HG03565 (cell line): ENCODE results near the gene ZNF304.
"Not testable (repeated sequence)": the region's sequence is repeated elsewhere in the genome, so short reads cannot be mapped to it uniquely, and the experiment has no call there.

ENCODE experiments used
- ATAC-seq: cut with Tn5 transposase; IDR thresholded peaks from one replicate; pipeline ENCODE4 v1.9.1; 2021; ENCODE audit warnings: mild to moderate bottlenecking, moderate library complexity; ENCODE audit not compliant: unreplicated experiment

Gene ZNF304

DNA sequence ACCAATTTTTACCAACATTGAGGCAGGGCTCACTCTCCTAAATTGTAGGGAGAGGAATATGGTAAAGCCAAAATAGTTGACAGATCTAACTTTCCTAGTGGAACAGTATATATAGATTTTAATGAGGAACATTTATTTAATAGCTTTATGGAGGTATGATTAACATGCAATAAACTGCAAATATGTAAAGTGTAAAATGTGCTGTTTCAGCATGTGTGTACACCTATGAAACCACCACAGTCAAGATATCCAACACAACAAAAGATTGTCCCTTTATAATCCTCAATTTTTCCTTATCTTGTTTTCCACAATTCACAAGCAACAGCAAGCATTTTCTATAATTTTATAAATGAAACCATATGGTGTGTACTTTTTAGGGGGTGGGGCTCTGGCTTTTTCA is 8.2 kb downstream of the ZNF304 start:
- no peak for ATAC-seq

DNA sequence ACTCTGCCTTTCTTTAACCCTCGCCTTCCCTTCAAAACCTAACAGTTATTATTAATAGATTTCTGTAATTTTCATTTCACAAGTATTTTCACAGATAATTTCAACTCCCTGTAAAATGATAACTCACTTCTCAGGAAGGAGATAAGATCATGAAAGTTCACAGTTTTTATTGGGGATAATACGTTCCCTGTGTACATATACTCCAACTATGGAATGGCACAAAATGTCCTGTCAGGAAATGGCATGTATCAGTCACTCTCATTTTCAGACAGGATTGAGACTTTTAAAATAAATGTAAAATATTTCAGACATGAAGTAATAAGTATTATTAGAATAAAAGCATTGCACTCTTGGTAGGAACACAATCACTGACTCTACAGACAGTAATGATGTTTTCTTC is 11.3 kb downstream of the ZNF304 start:
- no peak for ATAC-seq

DNA sequence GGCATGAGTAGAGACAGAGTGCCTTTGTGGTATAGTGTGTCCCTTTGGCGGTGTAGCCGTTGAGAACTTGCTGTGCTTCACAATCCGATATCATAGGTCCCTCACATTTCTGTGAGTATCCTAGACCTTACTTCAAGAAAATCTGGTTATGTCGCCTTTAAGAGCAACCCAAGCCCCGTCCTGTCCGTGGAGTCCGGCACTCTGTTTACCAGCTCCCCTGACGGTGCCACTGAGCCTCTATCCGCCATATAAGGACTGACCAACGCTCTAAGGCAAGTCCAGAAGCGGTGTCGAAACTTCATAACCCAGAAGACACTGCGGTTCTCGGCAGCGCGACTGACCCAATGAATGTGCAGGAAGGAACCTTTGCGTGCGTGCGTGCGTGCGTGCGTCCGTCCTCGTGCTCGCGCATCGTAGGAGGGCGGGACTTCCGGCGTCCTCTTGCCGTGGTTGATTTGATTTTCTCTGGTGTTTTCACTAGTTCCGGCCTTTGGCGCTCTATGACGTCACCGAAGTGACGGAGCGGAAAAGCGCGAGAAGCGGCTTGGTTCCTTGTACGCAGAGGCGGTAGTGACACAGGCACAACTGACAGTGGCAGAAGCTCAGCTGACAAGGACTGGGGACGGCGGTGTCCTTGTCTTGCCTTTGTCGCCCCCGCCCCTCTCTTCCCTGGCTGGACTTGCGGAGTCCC is 12.1 kb downstream of the ZNF304 start, which contains the start of the genes TRAPPC2B and ZNF547:
Gene TRAPPC2B (plus strand): TSS at position 555 of the 691 bp plus-strand sequence. CDS start 1,283 bp downstream, outside the sequence.
Gene ZNF547 (plus strand): TSS at position 555 of the 691 bp plus-strand sequence. CDS start 5,005 bp downstream, outside the sequence.
- ATAC-seq: peak; percentile 88

DNA sequence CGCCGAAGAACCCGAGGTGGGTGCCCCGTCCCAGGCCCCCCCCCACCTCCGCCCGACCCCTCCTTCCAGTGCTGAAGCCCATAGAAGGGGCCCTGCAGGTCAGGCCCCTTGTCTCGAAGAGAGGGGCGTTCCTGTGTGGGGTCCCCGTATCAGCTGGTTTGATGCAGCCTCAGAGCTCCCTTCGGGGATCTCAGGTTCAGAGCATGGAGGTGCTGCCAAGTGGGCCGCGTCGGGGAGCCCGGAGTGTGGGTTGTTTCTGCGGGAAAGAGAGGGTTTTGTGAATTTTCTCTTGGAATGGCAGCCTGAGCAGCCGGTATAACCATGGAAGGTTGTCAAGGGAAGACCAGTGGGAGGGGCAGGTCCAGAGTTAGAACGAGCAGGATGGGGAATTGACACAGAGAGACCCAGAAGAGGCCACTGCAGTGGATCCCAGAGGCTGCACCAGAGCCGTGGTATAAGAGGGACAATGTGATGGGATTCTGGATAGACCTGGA is 12.7 kb downstream of the ZNF304 start:
- no peak for ATAC-seq

DNA sequence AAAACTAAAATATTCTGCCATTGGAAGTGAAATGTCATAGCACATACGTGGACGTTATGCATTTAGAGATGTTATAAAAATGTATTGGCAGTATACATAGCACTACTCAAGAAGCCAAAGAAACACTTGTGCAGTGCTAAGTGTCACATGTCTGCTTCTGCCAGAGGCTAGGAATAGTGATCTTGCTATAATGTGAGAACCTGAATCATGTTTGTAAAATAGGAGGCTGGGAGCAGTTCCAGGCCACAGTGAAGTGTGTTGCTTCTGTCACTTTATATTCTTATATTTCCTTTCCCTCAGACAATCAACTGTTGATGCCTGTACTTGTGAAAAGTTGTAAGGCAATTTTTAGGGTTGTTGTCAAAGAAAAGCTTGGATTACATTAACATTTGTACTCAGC is 15.7 kb downstream of the ZNF304 start:
- no peak for ATAC-seq

DNA sequence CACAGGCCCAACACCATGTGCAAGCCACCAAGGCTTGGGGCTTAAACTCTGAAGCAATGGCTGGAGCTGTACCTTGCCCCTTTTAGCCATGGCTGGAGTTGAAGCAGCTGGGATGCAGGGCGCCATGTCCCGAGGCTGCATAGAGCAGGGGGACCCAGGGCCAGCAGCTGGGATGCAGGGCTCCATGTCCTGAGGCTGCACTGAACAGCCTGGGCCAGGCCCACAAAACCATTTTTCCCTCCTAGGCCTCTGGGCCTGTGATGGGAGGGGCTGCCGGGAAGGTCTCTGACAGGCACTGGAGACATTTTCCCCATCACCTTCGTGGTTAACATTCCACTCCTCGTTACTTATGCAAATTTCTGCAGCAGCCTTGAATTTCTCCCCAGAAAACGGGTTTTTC is 23.1 kb downstream of the ZNF304 start:
- ATAC-seq: no peak

DNA sequence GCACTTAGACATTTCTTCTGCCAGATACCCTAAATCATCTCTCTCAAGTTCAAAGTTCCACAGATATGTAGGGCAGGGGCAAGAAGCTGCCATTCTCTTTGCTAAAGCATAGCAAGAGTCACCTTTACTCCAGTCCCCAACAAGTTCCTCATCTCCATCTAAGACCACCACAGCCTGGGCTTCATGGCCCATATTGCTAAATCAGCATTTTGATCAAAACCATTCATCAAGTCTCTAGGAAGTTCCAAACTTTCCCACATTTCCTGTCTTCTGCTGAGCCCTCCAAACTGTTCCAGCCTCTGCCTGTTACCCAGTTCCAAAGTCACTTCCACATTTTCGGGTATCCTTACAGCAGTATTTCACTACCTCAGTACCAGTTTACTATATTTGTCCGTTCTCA is 23.6 kb downstream of the ZNF304 start:
- not testable (repeated sequence) for ATAC-seq

DNA sequence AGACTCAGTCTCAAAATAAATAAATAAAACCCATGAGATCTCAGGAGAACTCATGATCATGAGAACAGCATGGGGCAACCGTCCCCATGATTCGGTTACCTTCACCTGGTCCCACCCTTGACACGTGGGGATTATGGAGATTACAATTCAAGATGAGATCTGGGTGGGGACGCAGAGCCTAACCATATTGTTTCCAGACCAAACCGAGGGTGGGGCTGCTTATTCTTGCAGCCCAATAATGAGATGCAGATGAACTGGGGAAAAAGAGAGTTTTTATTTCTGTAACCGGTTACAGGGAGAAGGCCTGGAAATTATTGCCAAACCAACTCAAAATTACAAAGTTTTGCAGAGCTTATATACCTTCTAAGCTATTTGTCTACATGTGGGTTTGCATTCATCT is 25.1 kb downstream of the ZNF304 start:
- no peak for ATAC-seq

DNA sequence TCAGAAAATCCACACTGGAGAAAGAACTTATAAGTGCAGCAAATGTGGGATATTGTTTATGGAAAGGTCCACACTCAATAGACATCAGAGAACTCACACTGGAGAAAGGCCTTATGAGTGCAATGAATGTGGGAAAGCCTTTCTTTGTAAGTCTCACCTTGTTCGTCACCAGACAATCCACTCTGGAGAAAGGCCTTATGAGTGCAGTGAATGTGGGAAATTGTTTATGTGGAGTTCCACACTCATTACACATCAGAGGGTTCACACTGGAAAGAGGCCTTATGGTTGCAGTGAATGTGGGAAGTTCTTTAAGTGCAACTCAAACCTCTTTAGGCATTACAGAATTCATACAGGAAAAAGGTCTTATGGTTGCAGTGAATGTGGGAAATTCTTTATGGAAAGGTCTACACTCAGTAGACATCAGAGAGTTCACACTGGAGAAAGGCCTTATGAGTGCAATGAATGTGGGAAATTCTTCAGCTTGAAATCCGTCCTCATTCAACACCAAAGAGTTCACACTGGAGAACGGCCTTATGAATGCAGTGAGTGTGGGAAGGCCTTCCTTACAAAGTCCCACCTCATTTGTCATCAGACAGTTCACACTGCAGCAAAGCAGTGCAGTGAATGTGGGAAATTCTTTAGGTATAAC is 26.6 kb downstream of the ZNF304 start:
- no peak for ATAC-seq

DNA sequence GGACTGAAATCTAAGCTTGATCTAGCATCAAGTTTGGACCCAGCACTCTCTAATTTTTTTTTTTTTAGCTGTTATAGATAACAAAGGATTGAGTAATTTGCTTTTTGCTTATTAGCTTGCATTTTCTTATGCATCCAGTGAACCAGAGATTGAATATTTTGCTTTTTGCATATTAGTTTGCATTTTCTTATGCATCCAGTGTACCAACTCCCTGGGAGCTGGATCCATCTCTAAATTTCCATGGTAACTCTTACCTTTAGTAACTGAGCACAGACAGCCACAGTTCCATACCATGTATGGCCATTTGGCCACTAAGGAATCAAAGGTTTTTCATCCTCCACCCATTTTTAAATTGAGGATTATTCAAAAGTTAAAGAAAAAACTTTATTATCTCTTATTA is 29.9 kb downstream of the ZNF304 start:
- ATAC-seq: no peak

DNA sequence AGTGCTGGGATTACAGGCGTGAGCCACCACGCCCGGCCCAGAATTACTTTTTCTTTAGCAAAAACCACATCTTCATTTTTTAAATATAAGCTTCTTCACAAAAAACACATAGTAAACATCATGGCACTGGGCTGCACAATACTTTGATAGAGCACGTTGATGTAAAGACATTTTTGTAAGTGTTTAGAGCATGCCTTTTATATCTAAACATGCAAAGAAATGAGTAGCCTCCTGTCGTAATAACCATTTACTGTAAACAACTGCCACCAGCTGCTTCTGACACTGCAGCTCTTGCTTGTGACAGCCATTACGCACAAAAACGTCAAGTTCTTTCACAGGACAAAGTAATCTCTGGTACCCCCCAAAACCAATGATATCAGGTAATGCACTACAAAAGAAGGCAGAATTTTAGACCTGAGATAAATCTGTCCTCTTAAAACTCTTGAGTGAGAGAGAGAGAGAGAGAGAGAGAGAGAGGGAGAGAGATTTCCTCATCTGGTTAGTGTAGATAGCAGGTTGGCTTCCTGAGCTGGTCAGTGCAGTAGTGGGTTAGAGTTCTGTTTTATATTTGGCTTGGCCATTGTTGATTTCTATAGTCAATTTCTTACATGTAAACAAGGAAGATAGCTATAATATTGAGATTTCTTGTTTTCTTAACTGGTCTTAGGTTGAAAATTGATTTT is 31.9 kb downstream of the ZNF304 start:
- ATAC-seq: no peak

DNA sequence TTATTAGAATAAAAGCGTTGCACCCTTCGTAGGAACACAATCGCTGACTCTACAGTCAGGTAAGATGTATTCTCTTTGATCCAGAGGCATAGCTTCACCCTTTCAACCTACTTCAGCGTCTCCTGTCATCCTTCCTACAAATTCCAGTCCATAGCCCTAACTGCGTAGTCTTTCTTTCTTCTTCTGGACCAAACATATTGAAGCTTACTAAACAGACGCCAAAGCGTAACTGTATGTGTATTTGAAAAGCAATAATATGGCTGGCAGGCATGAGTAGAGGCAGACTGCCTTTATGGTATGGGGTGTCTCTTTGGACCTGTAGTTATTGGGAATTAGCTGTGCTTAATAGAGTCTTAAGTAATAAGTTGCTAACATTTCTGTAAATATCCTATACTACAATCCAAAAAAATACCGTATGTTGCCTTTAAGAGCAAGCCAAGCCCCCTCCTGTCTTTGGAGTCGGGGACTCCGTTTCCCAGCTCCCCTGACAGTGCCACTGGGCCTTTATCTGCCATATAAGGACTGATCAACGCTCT is 38.2 kb downstream of the ZNF304 start:
- ATAC-seq: no peak

DNA sequence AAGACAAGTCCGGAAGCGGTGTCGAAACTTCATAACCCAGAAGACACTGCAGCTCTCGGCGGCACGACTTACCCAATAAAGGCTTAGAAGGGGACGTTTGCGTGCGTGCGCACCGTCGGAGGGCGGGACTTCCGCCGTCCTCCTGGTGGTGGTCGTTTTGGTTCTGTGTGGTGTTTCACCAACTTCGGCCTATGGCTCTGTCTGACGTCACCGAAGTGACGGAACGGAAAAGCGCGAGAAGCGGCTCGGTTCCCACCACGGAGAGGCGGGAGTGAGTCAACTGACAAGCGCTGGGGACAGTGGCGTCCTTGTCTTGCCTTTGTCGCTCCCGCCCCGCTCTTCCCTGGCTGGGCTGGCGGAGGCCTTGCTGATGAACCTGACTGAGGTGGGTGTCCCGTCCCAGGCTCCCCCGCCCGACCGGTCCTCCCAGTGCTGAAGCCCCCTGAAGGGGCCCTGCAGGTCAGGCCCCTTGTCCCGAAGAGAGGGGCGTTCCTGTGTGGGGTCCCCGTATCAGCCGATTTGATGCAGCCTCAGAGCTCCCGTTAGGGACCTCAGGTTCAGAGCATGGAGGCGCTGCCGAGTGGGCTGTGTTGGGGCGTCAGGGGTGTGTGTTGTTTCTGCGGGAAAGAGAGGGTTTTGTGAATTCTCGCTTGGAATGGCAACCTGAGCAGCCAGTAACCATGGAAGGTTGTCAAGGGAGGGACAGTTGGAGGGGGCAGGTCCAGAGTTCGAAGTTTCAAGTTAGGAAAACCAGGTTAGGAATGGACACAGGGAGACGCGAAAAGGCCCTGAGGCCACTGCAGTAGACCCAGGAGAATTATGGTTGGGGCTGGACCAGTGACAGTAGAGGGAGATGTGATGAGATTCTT is 38.9 kb downstream of the ZNF304 start, which contains the start of gene ZNF548:
Gene ZNF548 (plus strand): TSS at position 125 of the 869 bp plus-strand sequence. CDS start 246 bp downstream, at position 371.
- ATAC-seq: peak; percentile 93

DNA sequence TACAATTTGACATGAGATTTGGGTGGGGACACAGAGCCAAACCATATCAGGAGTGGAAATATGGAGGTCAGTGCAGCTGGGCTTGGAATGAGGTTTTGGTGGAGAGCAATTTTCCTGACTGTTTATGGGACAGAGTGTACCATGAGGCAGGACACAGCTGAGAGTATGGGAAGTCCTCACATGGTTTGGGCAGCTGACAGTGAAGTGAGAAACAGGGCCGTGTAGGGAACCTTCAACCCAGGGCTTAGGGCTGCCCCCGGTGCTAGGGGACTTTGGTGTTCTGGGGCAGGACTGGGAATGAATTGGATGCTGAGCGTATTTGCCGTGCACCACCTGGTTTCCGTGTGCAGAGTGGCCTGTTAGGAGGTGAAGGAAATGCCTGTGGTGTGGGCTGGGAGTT is 44.6 kb downstream of the ZNF304 start:
- no peak for ATAC-seq

DNA sequence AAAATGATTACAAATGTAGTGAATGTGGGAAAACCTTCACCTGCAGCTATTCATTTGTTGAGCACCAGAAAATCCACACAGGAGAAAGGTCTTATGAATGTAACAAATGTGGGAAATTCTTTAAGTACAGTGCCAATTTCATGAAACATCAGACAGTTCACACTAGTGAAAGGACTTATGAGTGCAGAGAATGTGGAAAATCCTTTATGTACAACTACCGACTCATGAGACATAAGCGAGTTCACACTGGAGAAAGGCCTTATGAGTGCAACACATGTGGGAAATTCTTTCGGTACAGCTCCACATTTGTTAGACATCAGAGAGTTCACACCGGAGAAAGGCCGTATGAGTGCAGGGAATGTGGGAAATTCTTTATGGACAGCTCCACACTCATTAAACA is 47.8 kb downstream of the ZNF304 start:
- ATAC-seq: no peak

DNA sequence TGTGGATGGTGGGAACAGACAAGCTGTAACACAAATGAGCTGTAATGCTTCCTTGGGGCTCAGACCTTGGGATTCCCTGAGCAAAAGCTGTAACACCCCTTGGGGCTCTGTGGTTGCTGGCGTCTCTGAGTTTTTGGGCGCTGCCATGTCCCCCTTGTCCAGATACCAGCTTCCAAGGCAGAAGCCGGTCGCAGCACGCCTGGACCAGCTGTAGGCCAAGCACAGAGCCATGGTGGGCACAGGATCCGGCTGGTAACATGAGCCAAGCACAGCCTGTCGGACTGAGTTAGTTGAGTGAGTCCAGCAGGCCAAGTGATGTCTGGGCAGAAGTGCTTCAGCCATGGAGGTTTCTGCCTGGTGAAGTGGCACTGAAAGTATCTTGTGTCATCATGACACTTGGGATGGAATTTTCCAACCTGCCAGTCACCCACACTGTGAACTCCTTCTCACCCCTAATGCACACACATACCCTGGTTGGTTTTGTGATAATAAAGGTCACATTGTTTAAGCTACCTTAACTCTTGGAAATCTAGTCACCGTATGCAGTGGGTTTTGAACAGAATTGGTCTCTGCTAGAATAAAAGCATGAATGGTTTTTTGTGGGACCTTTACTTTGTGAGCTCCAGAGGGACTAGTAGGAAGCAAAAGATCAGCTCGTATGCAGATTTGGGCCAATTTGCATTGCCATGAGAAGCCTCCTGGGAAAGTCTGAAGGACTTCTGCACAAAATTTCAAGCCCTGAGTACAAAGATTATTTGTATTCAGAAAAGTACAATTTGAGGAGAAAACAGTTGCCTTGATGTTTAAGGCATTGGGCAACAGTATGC is 52.9 kb downstream of the ZNF304 start:
- ATAC-seq: no peak

DNA sequence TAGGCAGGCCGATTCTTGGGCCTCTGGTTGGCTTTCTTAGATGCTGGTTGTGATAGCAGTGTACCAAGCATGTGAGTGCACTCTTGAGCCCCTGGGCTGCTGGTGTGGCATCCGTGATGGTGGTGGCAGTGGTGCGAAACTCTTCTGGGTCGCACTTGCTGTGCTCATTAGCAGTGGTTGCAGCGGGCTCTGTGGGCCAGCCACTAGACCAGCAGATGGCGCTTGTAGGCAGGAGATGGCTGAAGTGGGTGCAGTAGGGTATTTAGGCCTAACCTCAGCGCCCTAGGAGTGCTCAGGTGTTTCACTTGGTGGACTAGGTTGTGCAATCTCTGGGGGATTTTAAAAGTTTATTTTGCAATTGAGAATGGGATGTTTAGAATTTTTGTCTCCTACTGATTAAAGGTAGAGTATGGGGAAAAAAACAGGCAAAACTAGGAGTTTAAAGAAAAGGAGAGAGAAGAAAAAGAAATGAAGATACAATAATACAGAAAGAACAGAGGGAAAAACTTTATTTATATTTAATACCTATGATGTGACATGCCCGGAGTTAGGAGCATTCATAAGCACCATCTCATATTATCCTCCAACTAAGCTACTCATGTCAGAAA is 55.5 kb downstream of the ZNF304 start:
- ATAC-seq: no peak
